Activated B cell treated with CpG ODN at 0.5 μM for 24 hours (primary cell): ENCODE results near the gene KRTAP4-2. TPM values are rescaled to one million over a fixed set of nuclear protein-coding genes. Genes with fewer than 3 reads are reported as not detected.
"Not testable (repeated sequence)": the region's sequence is repeated elsewhere in the genome, so short reads cannot be mapped to it uniquely, and the experiment has no call there.

Experiments
- ATAC-seq: fragments of 200-7000 bp; cut with Tn5 transposase; one replicate; pipeline ENCODE4 v1.10.0; 2021; ENCODE audit warnings: low read depth, mild to moderate bottlenecking, moderate library complexity
- CTCF ChIA-PET: fragments of 350-600 bp; sonication (Branson Sonifier 250); formaldehyde crosslinking; loops from one replicate; lab custom pipeline; 2021; ENCODE audit warnings: antibody characterized with exemption; lab: Charles Lee
- POLR2A ChIA-PET: fragments of 350-600 bp; sonication (Branson Sonifier 250); formaldehyde crosslinking; loops from one replicate; lab custom pipeline; 2021; ENCODE audit warnings: antibody characterized with exemption; lab: Charles Lee
- DNase-seq: peaks from one replicate; pipeline ENCODE4 v3.0.0; 2022
- H3K27ac Mint-ChIP-seq: one replicate; pipeline ENCODE4 v1.8.0; 2020; ENCODE audit warnings: mixed read lengths
- H3K27me3 Mint-ChIP-seq: one replicate; pipeline ENCODE4 v1.8.0; 2021; ENCODE audit warnings: mixed read lengths
- H3K36me3 Mint-ChIP-seq: one replicate; pipeline ENCODE4 v1.8.0; 2021; ENCODE audit warnings: low read depth, mixed read lengths
- H3K4me1 Mint-ChIP-seq: one replicate; pipeline ENCODE4 v1.8.0; 2021; ENCODE audit warnings: mixed read lengths
- H3K4me3 Mint-ChIP-seq: one replicate; pipeline ENCODE4 v1.8.0; 2020; ENCODE audit warnings: mild to moderate bottlenecking, mixed read lengths
- H3K9me3 Mint-ChIP-seq: one replicate; pipeline ENCODE4 v1.8.0; 2020; ENCODE audit warnings: mixed read lengths
- CTCF ChIP-seq: fragments of 200-600 bp; IDR thresholded peaks from one replicate; pipeline ENCODE4 v1.8.0; 2022; ENCODE audit warnings: antibody characterized with exemption, mild to moderate bottlenecking
- intact Hi-C: fragments of 100-400 bp; cut with micrococcal nuclease; formaldehyde crosslinking; loops from one replicate; pipeline ENCODE4 v1.15.1; 2024
- total RNA-seq: library from RNA; stranded (reverse); gene quantifications from 2 replicates; pipeline ENCODE4 v1.2.3, GENCODE V29; 2022

The KRTAP4-2 gene
- total RNA-seq, 1 donor from 2014 or later, result not detected

GRCh38 chr17:41149652-41149985, 28.4 kb downstream of the KRTAP4-2 start, which contains the start of gene KRTAP4-5:
Gene KRTAP4-5 (minus strand): TSS chr17:41149825. CDS start chr17:41149767, 58 bp downstream.
- ATAC-seq (no peak), DNase-seq (no peak)
- no peak within 1 kb of the TSS for H3K27ac Mint-ChIP-seq
- no peak for TF ChIP-seq CTCF
- peaks cover 10% of the 10 kb centered on the region for H3K27me3 Mint-ChIP-seq
- intact Hi-C loops, result no loop called here
- no peaks in the 10 kb centered on the region for H3K4me1 Mint-ChIP-seq
- POLR2A ChIA-PET, result no interaction called here
- H3K4me3 Mint-ChIP-seq, result no peak within 1 kb of the TSS
- H3K36me3 Mint-ChIP-seq, result no peaks in the 10 kb centered on the region
- CTCF ChIA-PET, result no interaction called here
- no peaks in the 10 kb centered on the region for H3K9me3 Mint-ChIP-seq

GRCh38 chr17:41148971-41149651, 28.9 kb downstream of the KRTAP4-2 start:
- H3K27me3 Mint-ChIP-seq, H3K4me1 Mint-ChIP-seq, DNase-seq, ATAC-seq, CTCF ChIA-PET, intact Hi-C loops, H3K27ac Mint-ChIP-seq, H3K9me3 Mint-ChIP-seq, POLR2A ChIA-PET, H3K4me3 Mint-ChIP-seq, H3K36me3 Mint-ChIP-seq: not testable (repeated sequence)

- DNase-seq (no peak), ATAC-seq (no peak)
- intact Hi-C loops, result no loop called here
- Mint-ChIP-seq H3K36me3 (peaks cover 4% of the 10 kb centered on the region), H3K27me3 (peaks cover 1% of the 10 kb centered on the region), H3K4me3 (no peak overlapping the region), H3K27ac (no peak overlapping the region), H3K9me3 (peaks cover 13% of the 10 kb centered on the region), H3K4me1 (no peaks in the 10 kb centered on the region)
- no peak for TF ChIP-seq CTCF
- CTCF ChIA-PET, result no interaction called here
- POLR2A ChIA-PET, result no interaction called here
Observed at GRCh38 chr17:41147531-41148204, 30.4 kb downstream of the KRTAP4-2 start.

GRCh38 chr17:41145261-41145660, 32.8 kb downstream of the KRTAP4-2 start:
- H3K4me3 Mint-ChIP-seq, result no peak overlapping the region
- intact Hi-C loops, result no loop called here
- no peak for ATAC-seq

GRCh38 chr17:41144846-41145245, 33.2 kb downstream of the KRTAP4-2 start:
- Mint-ChIP-seq H3K27ac (no peak overlapping the region), H3K36me3 (peaks cover 4% of the 10 kb centered on the region), H3K4me3 (no peak overlapping the region), H3K9me3 (peaks cover 24% of the 10 kb centered on the region), H3K27me3 (peaks cover 3% of the 10 kb centered on the region), H3K4me1 (no peaks in the 10 kb centered on the region)
- ChIA-PET POLR2A (no interaction called here), CTCF (no interaction called here)
- DNase-seq, result no peak
- no peak for TF ChIP-seq CTCF
- ATAC-seq, result no peak
- intact Hi-C loops, result no loop called here

More at GRCh38 chr17:41145261-41145660, 32.8 kb downstream of the KRTAP4-2 start:
- no peak overlapping the region for H3K27ac Mint-ChIP-seq
- CTCF ChIA-PET, result no interaction called here
- H3K27me3 Mint-ChIP-seq, result peaks cover 3% of the 10 kb centered on the region
- DNase-seq, result no peak
- no peaks in the 10 kb centered on the region for H3K4me1 Mint-ChIP-seq
- peaks cover 24% of the 10 kb centered on the region for H3K9me3 Mint-ChIP-seq
- POLR2A ChIA-PET, result no interaction called here
- peaks cover 4% of the 10 kb centered on the region for H3K36me3 Mint-ChIP-seq
- no peak for TF ChIP-seq CTCF
